Right forelimb (tissue), 1 donor: ENCODE results near the gene LMAN2.
"Not testable (repeated sequence)": the region's sequence is repeated elsewhere in the genome, so short reads cannot be mapped to it uniquely, and the experiment has no call there.

Source experiments
- DNase-seq: peaks from one replicate; pipeline ENCODE4 v3.0.0-alpha.2; 2018

The LMAN2 gene

GRCh38 chr5:177344891-177345290, 6.6 kb downstream of the LMAN2 start:
- no peak for DNase-seq

- DNase-seq: no peak
Observed at GRCh38 chr5:177343777-177344176, 7.7 kb downstream of the LMAN2 start.

DNA sequence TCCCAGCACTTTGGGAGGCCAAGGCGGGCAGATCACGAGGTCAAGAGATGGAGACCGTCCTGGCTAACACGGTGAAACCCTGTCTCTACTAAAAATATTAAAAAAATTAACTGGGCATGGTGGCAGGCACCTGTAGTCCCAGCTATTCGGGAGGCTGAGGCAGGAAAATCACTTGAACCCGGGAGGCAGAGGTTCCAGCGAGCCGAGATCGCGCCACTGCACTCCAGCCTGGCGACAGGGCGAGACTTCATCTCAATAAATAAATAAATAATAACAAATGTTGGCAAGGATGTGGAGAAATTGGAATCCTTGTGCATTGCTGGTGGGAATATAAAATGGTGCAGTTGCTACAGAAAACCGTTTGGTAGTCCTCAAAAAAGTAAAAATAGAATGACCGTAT, 8.5 kb downstream of the LMAN2 start:
- DNase-seq: not testable (repeated sequence)

DNA sequence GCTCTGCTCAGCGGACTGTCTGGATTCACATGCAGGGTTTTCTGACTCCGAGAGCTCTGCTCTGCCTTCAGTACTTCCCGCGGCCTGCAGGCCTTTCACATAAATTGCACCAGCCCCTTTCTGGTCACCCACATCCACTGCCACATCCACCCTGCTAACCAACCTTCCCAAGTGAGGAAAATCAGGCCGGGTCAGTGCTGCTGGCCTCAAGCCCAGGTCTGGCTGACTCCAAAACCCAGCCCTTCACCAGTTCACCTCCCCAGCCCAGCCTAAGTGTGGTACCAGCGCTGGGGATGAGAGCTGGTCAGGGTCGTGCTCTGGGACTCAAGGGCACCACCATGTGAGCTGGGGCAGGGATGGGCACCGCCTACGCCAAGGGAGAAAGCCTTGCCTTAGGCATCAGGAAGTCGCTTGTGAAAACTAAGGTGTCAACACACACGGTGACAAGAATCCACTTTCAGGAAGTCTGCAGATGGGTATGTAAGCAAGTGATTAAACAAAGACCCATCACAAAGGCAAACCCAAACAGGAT, 12.3 kb downstream of the LMAN2 start:
- DNase-seq: no peak

- no peak for DNase-seq
Observed at GRCh38 chr5:177338251-177339106, 13.0 kb downstream of the LMAN2 start.

DNA sequence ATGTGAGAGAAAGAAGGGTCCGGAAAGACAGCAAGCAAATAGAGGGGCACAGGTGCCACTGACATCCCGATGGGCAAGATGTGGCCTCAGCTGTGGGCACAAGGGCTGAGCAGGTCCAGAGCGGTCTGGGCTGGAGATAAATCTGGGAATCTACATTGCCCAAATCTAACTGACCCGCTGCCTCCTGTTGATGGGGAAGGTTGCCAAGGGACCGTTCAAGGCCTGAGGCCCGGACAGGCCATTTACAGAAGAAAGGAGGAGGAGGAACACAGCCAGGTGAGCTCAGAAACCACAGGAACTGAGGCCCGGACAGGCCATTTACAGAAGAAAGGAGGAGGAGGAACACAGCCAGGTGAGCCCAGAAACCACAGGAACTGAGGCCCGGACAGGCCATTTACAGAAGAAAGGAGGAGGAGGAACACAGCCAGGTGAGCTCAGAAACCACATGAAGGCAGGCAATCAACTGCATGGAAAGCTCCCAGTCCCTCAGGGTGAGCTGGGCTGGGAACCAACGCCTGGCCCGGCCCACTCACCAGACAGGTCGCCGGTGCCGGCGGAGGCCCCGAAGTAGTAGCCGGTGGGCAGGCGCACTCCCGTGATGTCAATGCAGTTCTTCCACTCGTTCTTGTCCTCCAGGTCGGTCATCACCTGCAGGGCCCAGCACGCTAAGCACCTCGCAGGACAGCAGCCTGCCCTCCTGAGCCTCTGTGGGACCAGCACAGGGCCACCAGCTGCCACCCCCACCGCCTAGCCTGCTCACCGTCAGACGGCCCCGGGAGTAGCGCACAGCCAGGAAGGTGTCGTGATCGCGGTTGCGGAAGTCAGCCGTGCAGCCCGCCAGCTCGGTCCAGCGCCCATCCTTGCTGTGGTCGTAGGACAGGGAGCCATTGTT, 14.6 kb downstream of the LMAN2 start:
- DNase-seq: no peak

GRCh38 chr5:177336112-177336511, 15.4 kb downstream of the LMAN2 start:
- no peak for DNase-seq

DNA sequence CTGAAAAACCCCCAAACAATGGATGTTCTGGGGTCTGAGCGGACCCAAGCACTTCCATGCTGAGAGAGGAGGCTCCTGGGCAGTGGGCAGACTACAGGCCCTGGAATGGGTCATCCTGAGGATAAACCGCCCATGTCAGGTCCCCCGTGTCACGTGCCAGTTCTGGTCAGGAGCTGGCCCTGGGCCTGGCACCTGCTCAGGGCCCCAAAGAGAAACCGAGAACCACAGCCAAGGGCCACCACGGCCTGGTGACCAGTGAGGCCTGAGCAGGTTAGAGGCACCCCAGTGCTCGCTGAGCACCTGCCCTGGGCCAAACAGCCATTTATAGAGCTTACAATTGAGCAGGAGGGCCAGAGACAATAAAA, 15.8 kb downstream of the LMAN2 start:
- no peak for DNase-seq

- DNase-seq: no peak
Observed at GRCh38 chr5:177334781-177335700, 16.4 kb downstream of the LMAN2 start.

GRCh38 chr5:177334155-177334551, 17.3 kb downstream of the LMAN2 start:
- DNase-seq: peak; percentile 35

- no peak for DNase-seq
Observed at GRCh38 chr5:177333420-177334154, 17.9 kb downstream of the LMAN2 start.

GRCh38 chr5:177332896-177333260, 18.6 kb downstream of the LMAN2 start:
- DNase-seq: no peak

DNA sequence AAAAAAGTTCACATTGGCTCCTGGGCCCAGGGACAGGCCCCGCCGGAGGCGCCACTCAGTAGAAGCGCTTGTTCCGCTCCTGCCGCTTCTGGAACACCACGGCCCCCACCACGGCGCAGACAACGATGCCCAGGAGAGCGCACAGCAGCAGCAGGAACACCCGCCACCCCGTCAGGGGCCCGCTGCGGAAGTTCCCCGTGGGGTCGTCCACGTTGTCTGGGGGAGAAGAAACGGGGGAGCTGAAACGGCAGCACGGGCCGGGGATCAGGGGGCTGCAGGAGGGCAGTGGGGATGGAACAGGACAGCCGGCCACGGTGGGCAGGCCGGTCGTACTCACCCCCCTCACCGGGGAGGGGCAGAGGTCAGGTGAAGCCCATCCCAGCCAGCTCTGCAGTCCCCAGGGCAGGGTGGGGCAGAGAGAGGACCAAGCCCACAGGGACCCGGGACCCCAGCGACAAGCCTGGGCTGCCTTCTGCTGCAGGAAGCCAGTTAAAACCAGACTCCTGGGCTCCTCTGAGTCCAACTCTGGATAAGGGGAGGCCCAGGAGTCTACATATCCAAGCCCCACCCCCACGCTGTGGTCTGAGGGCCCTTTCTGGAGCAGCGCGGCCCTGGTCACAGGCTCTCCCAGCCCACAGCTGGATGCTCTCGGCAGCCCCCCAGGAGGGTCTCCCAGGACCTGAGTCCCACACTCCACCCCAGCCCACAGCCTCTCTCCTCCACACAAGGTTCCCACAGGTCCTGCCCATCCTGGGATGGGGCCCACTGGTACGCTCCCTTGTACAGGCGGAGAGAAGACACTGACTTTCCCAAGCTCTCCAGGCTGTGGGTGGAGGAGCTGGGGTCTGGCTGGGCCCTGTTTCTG, 19.2 kb downstream of the LMAN2 start:
- DNase-seq: peak; percentile 18

GRCh38 chr5:177330991-177331842, 20.3 kb downstream of the LMAN2 start:
- peak; percentile 41 for DNase-seq

- peak; percentile 6 for DNase-seq
Observed at GRCh38 chr5:177329883-177330282, 21.6 kb downstream of the LMAN2 start.

- DNase-seq: peak; percentile 16
Observed at GRCh38 chr5:177328545-177329231, 22.8 kb downstream of the LMAN2 start.

GRCh38 chr5:177327539-177328522, 23.6 kb downstream of the LMAN2 start:
- peak; percentile 45 for DNase-seq

GRCh38 chr5:177325868-177326381, 25.5 kb downstream of the LMAN2 start:
- peak; percentile 4 for DNase-seq
